Uterus (tissue), 4 donors: ENCODE results near the gene NT5C2. TPM values are rescaled to one million over a fixed set of nuclear protein-coding genes. Genes with fewer than 3 reads are reported as not detected.
A peak's percentile ranks its signal among the peaks of the same experiment; 100 is the strongest.

Experiments used
- DNase-seq, 2 donors: peaks; one replicate each; pipeline ENCODE4 v3.0.0-alpha.2; 2019 to 2020
- H3K27ac ChIP-seq, 2 donors: fragments of 200-600 bp; sonication (generic); 1 replicate in 1 of 2; 2 replicates in 1 of 2; pipeline ENCODE4 v1.5.1; 2016 to 2018
- H3K27me3 ChIP-seq, 2 donors: fragments of 200-600 bp; sonication (generic); one replicate each; pipeline ENCODE4 v1.5.1; 2018 to 2019; ENCODE audit warnings: control low read depth in 1 of 2
- H3K36me3 ChIP-seq, 2 donors: fragments of 200-600 bp; sonication (generic); one replicate each; pipeline ENCODE4 v1.5.1; 2019; ENCODE audit warnings: control low read depth in 1 of 2
- H3K4me1 ChIP-seq, 2 donors: fragments of 200-600 bp; sonication (generic); one replicate each; pipeline ENCODE4 v1.5.1; 2018 to 2019; ENCODE audit warnings: control low read depth in 1 of 2
- H3K4me3 ChIP-seq, 2 donors: fragments of 200-600 bp; sonication (generic); 1 replicate in 1 of 2; 2 replicates in 1 of 2; pipeline ENCODE4 v1.5.1; 2018 to 2019; ENCODE audit warnings: mild to moderate bottlenecking in 1 of 2
- H3K9me3 ChIP-seq, 2 donors: fragments of 200-600 bp; sonication (generic); one replicate each; pipeline ENCODE4 v1.5.1; 2019; ENCODE audit warnings: control low read depth in 1 of 2
- CTCF ChIP-seq, 4 experiments: fragments of 200-600 bp in 2 of 4; fragments of 450-650 bp in 2 of 4; sonication (generic) in 2 of 4; IDR thresholded peaks; one replicate each; pipeline ENCODE4 v1.5.1; 2016 to 2019; ENCODE audit warnings: antibody characterized with exemption in 4 of 4, mild to moderate bottlenecking in 2 of 4, moderate library complexity in 1 of 4
- POLR2A ChIP-seq, 2 donors: fragments of 450-650 bp; IDR thresholded peaks; one replicate each; pipeline ENCODE4 v1.6.1; 2016; ENCODE audit warnings: antibody characterized with exemption in 2 of 2, mild to moderate bottlenecking in 1 of 2, moderate library complexity in 1 of 2
- intact Hi-C: fragments of 100-400 bp; cut with DNase I; formaldehyde crosslinking; loops from one replicate; pipeline ENCODE4 v1.15.1; 2023; ENCODE audit warnings: low total_unique reads
- total RNA-seq, 4 donors: library from RNA; depleted of rRNA in 3 of 4; stranded (reverse); fragments of >200 nt in 3 of 4; gene quantifications; one replicate each; pipeline versions ENCODE4 v1.1.0 to v1.2.4, GENCODE V29; 2014 to 2023
- donor health status: DM: yes; HTN: yes; CAD: no.

The NT5C2 gene
- total RNA-seq, 4 donors from 2014 or later = 12.3 to 134 (median 99.4) TPM

DNA sequence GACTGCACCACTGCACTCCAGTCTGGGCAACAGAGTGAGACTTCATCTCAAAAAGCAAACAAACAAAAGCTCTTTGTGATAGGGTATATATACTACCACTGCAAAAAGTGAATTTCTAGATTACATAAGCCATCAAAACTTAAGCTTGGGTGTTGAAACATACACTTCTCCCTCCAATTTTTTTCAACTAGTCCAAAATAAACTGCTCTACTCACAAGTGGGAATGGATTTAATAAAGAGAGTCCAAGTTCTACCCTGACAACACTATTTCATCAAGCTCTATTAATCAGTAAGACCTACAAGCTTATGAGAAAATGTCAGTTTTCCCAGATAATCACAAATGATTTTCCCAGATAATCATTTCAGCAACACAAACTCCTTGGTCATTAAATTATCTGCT is 82.7 kb downstream of the NT5C2 start:
- no peak for DNase-seq
- Histone ChIP-seq H3K36me3 (no peaks in the 10 kb centered on the region), H3K9me3 (no peaks in the 10 kb centered on the region), H3K4me3 (no peak overlapping the region), H3K27ac (peak overlapping the region; percentile 66 to 84), H3K27me3 (no peaks in the 10 kb centered on the region), H3K4me1 (peaks cover 0 to 16% of the 10 kb centered on the region in 2 donors)
- TF ChIP-seq CTCF (IDR thresholded peaks at IDR 0.05) (no peak), POLR2A (IDR thresholded peaks at IDR 0.05) (no peak)
- intact Hi-C loops = no loop called here

DNA sequence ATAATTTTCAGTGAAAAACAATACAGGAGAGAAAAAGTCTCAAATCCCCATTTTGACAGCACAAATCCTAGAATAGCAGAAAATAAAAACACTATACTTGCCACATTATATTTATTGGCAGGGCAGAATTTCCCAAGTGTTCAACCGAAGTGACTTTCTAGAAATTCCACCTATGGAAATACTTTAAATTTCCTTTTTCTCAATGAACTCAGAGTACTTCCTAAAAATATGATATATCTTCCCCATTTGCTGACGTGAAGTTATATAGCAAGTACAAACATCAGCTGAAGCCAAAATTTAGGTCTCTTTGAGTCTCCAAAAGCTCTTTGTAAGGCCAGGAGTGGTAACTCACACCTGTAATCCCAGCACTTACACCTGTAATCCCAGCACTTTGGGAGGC is 83.3 kb downstream of the NT5C2 start:
- Histone ChIP-seq H3K4me3 (no peak overlapping the region), H3K4me1 (peaks cover 0 to 16% of the 10 kb centered on the region in 2 donors), H3K36me3 (no peaks in the 10 kb centered on the region), H3K9me3 (no peaks in the 10 kb centered on the region), H3K27me3 (no peaks in the 10 kb centered on the region), H3K27ac (peak overlapping the region; percentile 66 to 84)
- no peak for DNase-seq
- TF ChIP-seq POLR2A (IDR thresholded peaks at IDR 0.05) = no peak
- TF ChIP-seq CTCF (IDR thresholded peaks at IDR 0.05) = no peak
- intact Hi-C loops = no loop called here

- peaks cover 0 to 5% of the 10 kb centered on the region in 2 donors for H3K4me1 ChIP-seq
- no peak for DNase-seq
- no peak overlapping the region for H3K4me3 ChIP-seq
- intact Hi-C loops = no loop called here
- TF ChIP-seq POLR2A (IDR thresholded peaks at IDR 0.05) (no peak), CTCF (IDR thresholded peaks at IDR 0.05) (no peak)
- no peak overlapping the region for H3K27ac ChIP-seq
- no peaks in the 10 kb centered on the region for H3K27me3 ChIP-seq
- no peaks in the 10 kb centered on the region for H3K9me3 ChIP-seq
- peaks cover 0 to 3% of the 10 kb centered on the region in 2 donors for H3K36me3 ChIP-seq
These were observed 86.5 kb downstream of the NT5C2 start for GRCh38 chr10:103106539-103106938.

GRCh38 chr10:103105462-103105861 is 87.6 kb downstream of the NT5C2 start:
- intact Hi-C loops = no loop called here
- Histone ChIP-seq H3K27me3 (no peaks in the 10 kb centered on the region), H3K9me3 (no peaks in the 10 kb centered on the region), H3K36me3 (peaks cover 0 to 3% of the 10 kb centered on the region in 2 donors), H3K27ac (no peak overlapping the region), H3K4me3 (no peak overlapping the region), H3K4me1 (peaks cover 0 to 4% of the 10 kb centered on the region in 2 donors)
- no peak for DNase-seq
- no peak for TF ChIP-seq CTCF (IDR thresholded peaks at IDR 0.05)
- no peak for TF ChIP-seq POLR2A (IDR thresholded peaks at IDR 0.05)

- intact Hi-C loops = no loop called here
- peaks cover 0 to 3% of the 10 kb centered on the region in 2 donors for H3K36me3 ChIP-seq
These were observed 88.4 kb downstream of the NT5C2 start for GRCh38 chr10:103104721-103105120.

More at GRCh38 chr10:103104721-103105120, 88.4 kb downstream of the NT5C2 start:
- TF ChIP-seq POLR2A (IDR thresholded peaks at IDR 0.05) = no peak
- no peak for TF ChIP-seq CTCF (IDR thresholded peaks at IDR 0.05)
- no peak overlapping the region for H3K4me3 ChIP-seq
- H3K27ac ChIP-seq = no peak overlapping the region
- no peak for DNase-seq
- H3K9me3 ChIP-seq = no peaks in the 10 kb centered on the region
- H3K4me1 ChIP-seq = no peaks in the 10 kb centered on the region
- H3K27me3 ChIP-seq = no peaks in the 10 kb centered on the region
